Measurements from ENCODE around the gene IGFBPL1. TPM values are rescaled to one million over a fixed set of nuclear protein-coding genes. Genes with fewer than 3 reads are reported as not detected.
A peak's percentile ranks its signal among the peaks of the same experiment; 100 is the strongest.

The IGFBPL1 gene
- total RNA-seq, 4 donors from 2014 or later = 1.6 to 3.2 (median 2.5) TPM

GRCh38 chr9:38375572-38375963, 48.7 kb downstream of the IGFBPL1 start:
- no peak for ATAC-seq
- Histone ChIP-seq H3K4me3 (no peak overlapping the region), H3K27ac (peak overlapping the region in 2 of 4 donors; percentile 0 to 83), H3K36me3 (no peaks in the 10 kb centered on the region), H3K4me1 (peaks cover 0 to 19% (median 0%) of the 10 kb centered on the region in 3 donors), H3K27me3 (no peaks in the 10 kb centered on the region), H3K9me3 (no peaks in the 10 kb centered on the region)
- WGBS, 2 donors (ENCODE audit: low coverage in 1 of 2) = 64 to 67% methylated on average over 5 to 7 of the region's 10 CpGs
- TF ChIP-seq POLR2A (IDR thresholded peaks at IDR 0.05) = no peak
- no peak for TF ChIP-seq EP300 (IDR thresholded peaks at IDR 0.05)
- TF ChIP-seq POLR2AphosphoS5 (IDR thresholded peaks at IDR 0.05) = no peak
- TF ChIP-seq CTCF (IDR thresholded peaks at IDR 0.05) = no peak

GRCh38 chr9:38374847-38375571, 49.2 kb downstream of the IGFBPL1 start:
- H3K4me1 ChIP-seq = peaks cover 0 to 17% (median 0%) of the 10 kb centered on the region in 3 donors
- no peak overlapping the region for H3K4me3 ChIP-seq
- no peak for ATAC-seq
- TF ChIP-seq EP300 (IDR thresholded peaks at IDR 0.05) = no peak
- TF ChIP-seq POLR2A (IDR thresholded peaks at IDR 0.05) = no peak
- no peak for TF ChIP-seq POLR2AphosphoS5 (IDR thresholded peaks at IDR 0.05)
- no peak for TF ChIP-seq CTCF (IDR thresholded peaks at IDR 0.05)
- H3K27ac ChIP-seq = peak overlapping the region in 3 of 4 donors; percentile 0 to 83 (median 12)
- no peaks in the 10 kb centered on the region for H3K36me3 ChIP-seq
- H3K27me3 ChIP-seq = no peaks in the 10 kb centered on the region
- no peaks in the 10 kb centered on the region for H3K9me3 ChIP-seq
- 45 to 54% methylated on average over 1 to 3 of the region's 5 CpGs for WGBS, 2 donors (ENCODE audit: low coverage in 1 of 2)

- WGBS, 2 donors (ENCODE audit: low coverage in 1 of 2) = 76 to 78% methylated on average over 3 of the region's 3 CpGs
- no peak for ATAC-seq
Observed at GRCh38 chr9:38373679-38374078, 50.6 kb downstream of the IGFBPL1 start.

GRCh38 chr9:38372762-38373619, 51.3 kb downstream of the IGFBPL1 start:
- TF ChIP-seq CTCF (IDR thresholded peaks at IDR 0.05) (no peak), EP300 (IDR thresholded peaks at IDR 0.05) (no peak), POLR2A (IDR thresholded peaks at IDR 0.05) (no peak), POLR2AphosphoS5 (IDR thresholded peaks at IDR 0.05) (no peak)
- Histone ChIP-seq H3K27ac (peak overlapping the region in 1 of 4 donors; percentile 58), H3K36me3 (no peaks in the 10 kb centered on the region)

More at GRCh38 chr9:38373679-38374078, 50.6 kb downstream of the IGFBPL1 start:
- H3K4me3 ChIP-seq = no peak overlapping the region
- TF ChIP-seq CTCF (IDR thresholded peaks at IDR 0.05) (no peak), EP300 (IDR thresholded peaks at IDR 0.05) (no peak), POLR2AphosphoS5 (IDR thresholded peaks at IDR 0.05) (no peak), POLR2A (IDR thresholded peaks at IDR 0.05) (no peak)
- peak overlapping the region in 1 of 4 donors; percentile 1 for H3K27ac ChIP-seq
- H3K4me1 ChIP-seq = peaks cover 0 to 17% (median 0%) of the 10 kb centered on the region in 3 donors
- H3K9me3 ChIP-seq = no peaks in the 10 kb centered on the region
- H3K36me3 ChIP-seq = no peaks in the 10 kb centered on the region
- no peaks in the 10 kb centered on the region for H3K27me3 ChIP-seq

More at GRCh38 chr9:38372762-38373619, 51.3 kb downstream of the IGFBPL1 start:
- ATAC-seq = no peak
- WGBS, 2 donors (ENCODE audit: low coverage in 1 of 2) = 60 to 63% methylated on average over 5 to 9 of the region's 10 CpGs
- Histone ChIP-seq H3K4me3 (no peak overlapping the region), H3K27me3 (no peaks in the 10 kb centered on the region), H3K9me3 (no peaks in the 10 kb centered on the region), H3K4me1 (peaks cover 0 to 17% (median 0%) of the 10 kb centered on the region in 3 donors)

Measured in gastroesophageal sphincter (tissue), 4 donors.